SKM-1 treated with dmso at 0.1 percent for 144 hours (cell line): ENCODE measurements around the gene BLZF1.
"Not testable (repeated sequence)": the region's sequence is repeated elsewhere in the genome, so short reads cannot be mapped to it uniquely, and the experiment has no call there.

ENCODE experiments used
- DNase-seq: peaks from one replicate; lab custom pipeline; 2025; ENCODE audit not compliant: unreplicated experiment; lab: John Stamatoyannopoulos, UW

BLZF1 gene

GRCh38 chr1:169367686-169368405, at the start of gene BLZF1, which contains the start of gene NME7:
BLZF1 (plus strand) TSS chr1:169368195; CDS start chr1:169369523, 1,328 bp downstream.
NME7 (minus strand) TSS chr1:169367797; CDS start chr1:169367710, 87 bp downstream.
- DNase-seq, result peak; percentile 99

GRCh38 chr1:169318536-169319244, 49.3 kb upstream of the BLZF1 start:
- DNase-seq, result no peak

GRCh38 chr1:169321539-169321938, 46.5 kb upstream of the BLZF1 start:
- no peak for DNase-seq

- no peak for DNase-seq
Measured at GRCh38 chr1:169322138-169322537, 45.9 kb upstream of the BLZF1 start.

GRCh38 chr1:169325117-169325516, 42.9 kb upstream of the BLZF1 start:
- DNase-seq, result no peak

GRCh38 chr1:169326261-169326955, 41.6 kb upstream of the BLZF1 start:
- DNase-seq, result no peak

- DNase-seq, result peak; percentile 14
Measured at GRCh38 chr1:169326956-169327268, 41.1 kb upstream of the BLZF1 start.

GRCh38 chr1:169327875-169328274, 40.1 kb upstream of the BLZF1 start:
- no peak for DNase-seq

- DNase-seq, result no peak
Measured at GRCh38 chr1:169329383-169329782, 38.6 kb upstream of the BLZF1 start.

GRCh38 chr1:169330927-169331326, 37.1 kb upstream of the BLZF1 start:
- no peak for DNase-seq

GRCh38 chr1:169334727-169335126, 33.3 kb upstream of the BLZF1 start:
- DNase-seq, result not testable (repeated sequence)

GRCh38 chr1:169336947-169337715, 30.9 kb upstream of the BLZF1 start:
- DNase-seq, result not testable (repeated sequence)

GRCh38 chr1:169338617-169339016, 29.4 kb upstream of the BLZF1 start:
- DNase-seq, result no peak

- DNase-seq, result no peak
Measured at GRCh38 chr1:169339773-169340172, 28.2 kb upstream of the BLZF1 start.

GRCh38 chr1:169340882-169341281, 27.1 kb upstream of the BLZF1 start:
- no peak for DNase-seq

- DNase-seq, result not testable (repeated sequence)
Measured at GRCh38 chr1:169342096-169342495, 25.9 kb upstream of the BLZF1 start.

GRCh38 chr1:169345511-169345910, 22.5 kb upstream of the BLZF1 start:
- no peak for DNase-seq

- no peak for DNase-seq
Measured at GRCh38 chr1:169346036-169346589, 21.9 kb upstream of the BLZF1 start.

GRCh38 chr1:169347688-169348382, 20.2 kb upstream of the BLZF1 start:
- no peak for DNase-seq

- peak; percentile 51 for DNase-seq
Measured at GRCh38 chr1:169348383-169349036, 19.5 kb upstream of the BLZF1 start.
